HG03139 (cell line): Measurements from ENCODE around the gene SFTPA1.
A peak's percentile ranks its signal among the peaks of the same experiment; 100 is the strongest.
"Not testable (repeated sequence)": the region's sequence is repeated elsewhere in the genome, so short reads cannot be mapped to it uniquely, and the experiment has no call there.

ENCODE experiments used
- ATAC-seq: cut with Tn5 transposase; IDR thresholded peaks from one replicate; pipeline ENCODE4 v1.9.1; 2021; ENCODE audit not compliant: unreplicated experiment

SFTPA1 gene

DNA sequence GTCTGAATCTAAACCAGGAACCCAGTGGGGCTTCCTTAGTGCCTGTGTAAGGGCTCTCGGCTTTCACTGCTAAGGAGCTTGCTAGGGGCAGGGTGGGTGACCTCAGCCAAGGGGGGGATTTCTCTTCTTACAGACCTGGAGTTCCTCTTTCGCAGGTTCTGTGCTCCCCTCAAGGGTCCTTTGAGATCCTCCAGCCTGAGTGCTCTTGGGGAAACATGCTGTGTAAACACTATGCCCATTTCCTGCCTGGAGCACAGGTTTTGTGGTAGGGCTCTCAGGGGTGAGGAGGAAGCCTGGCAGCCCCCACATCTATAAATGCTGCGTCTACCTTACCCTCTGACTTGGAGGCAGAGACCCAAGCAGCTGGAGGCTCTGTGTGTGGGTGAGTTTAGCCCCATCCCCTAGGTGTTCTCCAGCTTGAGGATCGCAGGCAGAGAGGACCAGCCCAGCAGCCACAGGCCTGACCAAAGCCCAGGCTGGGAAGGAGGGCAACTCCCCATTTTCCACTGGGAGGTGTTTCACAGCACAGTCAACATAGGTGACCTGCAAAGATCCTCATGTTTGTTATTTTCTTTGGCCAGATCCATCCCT lies at the start of gene SFTPA1:
TSS of gene SFTPA1 (plus strand) at position 339 of the 591 bp plus-strand sequence. CDS start 887 bp downstream, outside the sequence.
- no peak for ATAC-seq

DNA sequence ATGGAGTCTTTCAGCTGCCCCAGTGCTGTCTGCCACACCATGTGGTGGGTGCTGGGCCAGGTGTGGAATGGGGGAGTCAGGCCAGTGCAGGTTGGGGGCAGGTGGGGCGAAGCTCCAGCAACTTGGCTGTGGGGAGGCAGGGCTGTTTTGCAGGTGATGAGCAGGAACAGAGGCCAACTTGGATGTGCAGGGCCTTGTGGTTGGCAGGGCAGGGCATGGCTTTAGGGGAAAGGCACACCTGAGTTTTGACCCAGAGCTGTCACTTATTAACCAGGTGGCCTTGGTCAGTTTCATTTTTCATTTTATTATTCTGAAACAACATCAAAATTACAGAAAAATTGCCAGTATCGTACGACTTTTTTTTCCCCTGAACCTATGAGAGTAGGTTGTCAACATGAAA lies 49.5 kb upstream of the SFTPA1 start:
- no peak for ATAC-seq

DNA sequence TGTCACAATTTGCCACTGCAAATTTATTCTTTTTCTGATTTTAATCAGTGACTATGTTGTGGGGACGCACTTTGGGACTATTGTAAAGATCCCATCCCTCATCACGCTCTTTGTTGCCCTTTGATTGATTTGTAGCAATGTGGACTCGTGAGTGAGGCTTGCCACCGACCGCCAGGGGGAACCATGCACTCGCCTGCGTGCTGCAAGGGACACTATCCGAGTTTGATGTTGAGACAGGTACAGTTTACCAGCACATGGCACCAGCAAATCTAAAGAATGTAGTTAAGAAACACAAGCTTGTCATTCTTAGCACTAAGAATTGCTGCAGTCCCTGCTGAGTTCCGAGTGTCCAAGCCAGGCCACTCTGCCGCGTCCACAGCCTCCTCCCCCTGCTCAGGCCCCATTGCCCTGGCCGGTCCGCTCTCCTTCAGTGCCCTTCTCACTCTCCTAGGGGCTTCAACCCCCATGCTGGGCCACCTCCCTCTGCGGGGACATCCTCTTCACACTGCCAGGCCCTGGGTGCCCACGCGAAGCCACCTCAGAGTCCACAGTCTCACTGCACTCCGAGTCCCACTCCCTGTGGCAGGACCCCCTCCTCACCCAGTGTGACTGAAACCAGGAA lies 48.5 kb upstream of the SFTPA1 start:
- ATAC-seq: peak; percentile 76

GRCh38 chr10:79563426-79563825 lies 47.3 kb upstream of the SFTPA1 start:
- no peak for ATAC-seq

GRCh38 chr10:79570624-79571023 lies 40.1 kb upstream of the SFTPA1 start:
- not testable (repeated sequence) for ATAC-seq

- ATAC-seq: no peak
Measured at GRCh38 chr10:79579361-79579760, 31.4 kb upstream of the SFTPA1 start.

- no peak for ATAC-seq
Measured at GRCh38 chr10:79581044-79581443, 29.7 kb upstream of the SFTPA1 start.

DNA sequence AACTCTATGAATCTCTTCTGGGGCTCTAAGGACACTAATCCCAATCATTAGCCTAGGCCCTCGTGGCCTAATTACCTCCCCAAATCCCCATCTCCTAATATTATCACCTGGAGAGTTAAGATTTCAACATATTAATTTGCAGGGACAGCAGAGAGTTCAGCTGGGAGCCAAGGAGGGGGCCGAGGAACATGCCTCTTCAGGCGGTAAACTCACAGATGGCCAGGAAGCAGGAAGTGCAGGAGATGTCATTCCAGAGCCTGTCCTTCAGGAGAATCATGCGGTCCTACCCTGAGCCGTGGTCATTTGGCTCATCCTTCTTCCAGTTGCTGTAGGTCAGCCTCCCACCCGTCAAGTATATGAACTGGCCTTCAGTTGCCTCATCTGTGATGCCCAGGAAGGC lies 28.6 kb upstream of the SFTPA1 start:
- ATAC-seq: no peak

DNA sequence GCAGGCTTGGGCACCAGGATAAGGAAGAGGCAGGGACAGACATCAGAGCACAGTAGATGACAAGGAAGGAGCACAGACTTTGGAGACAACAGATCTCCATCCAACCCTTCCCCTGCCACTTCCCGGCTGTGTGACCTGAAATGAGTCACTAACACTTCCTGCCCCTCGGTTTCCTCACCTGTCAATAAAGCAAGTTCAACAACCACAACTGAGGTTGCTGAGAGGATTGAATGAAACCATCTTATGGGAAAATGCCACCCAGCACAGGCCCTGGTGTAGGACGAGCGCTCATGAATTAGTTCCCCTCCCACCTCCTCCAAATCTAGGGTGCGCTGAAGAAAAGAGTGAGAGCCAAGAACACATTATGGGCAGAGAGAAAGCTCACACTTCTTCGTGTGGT lies 27.8 kb upstream of the SFTPA1 start:
- not testable (repeated sequence) for ATAC-seq

- ATAC-seq: no peak
Measured at GRCh38 chr10:79583488-79584024, 27.2 kb upstream of the SFTPA1 start.

DNA sequence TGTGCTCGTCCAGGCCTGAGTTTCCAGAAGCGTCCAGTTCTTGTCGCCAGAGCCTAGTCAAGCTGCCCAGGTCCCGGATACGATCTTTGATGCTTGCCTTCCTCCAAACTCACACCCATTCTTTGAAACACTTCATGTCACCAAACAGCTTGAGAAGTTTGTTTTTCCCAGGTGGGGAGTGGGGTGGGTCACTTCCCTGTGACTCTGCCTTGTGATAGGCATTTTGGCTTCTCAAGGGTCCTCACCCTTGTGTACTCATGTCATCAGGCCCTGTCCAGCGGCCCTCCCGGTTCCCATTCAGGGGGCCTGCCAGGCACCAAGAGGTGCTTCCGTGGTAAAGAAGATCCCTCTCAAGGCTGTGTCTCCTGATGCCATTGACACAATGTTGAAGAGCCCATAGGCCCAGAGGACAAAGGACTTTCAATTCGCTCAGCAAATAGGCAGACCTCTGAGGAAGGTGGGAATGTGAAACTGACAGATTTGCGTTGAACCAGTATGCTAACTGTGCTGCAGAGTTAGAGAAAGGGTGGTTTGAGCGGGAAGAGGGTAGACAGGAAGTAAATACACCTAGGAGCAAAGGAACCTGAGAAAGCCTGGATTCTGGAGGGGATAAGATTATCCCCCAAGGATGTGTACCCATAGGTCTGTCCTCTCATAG lies 24.7 kb upstream of the SFTPA1 start:
- ATAC-seq: no peak

- ATAC-seq: no peak
Measured at GRCh38 chr10:79586933-79587332, 23.8 kb upstream of the SFTPA1 start.

DNA sequence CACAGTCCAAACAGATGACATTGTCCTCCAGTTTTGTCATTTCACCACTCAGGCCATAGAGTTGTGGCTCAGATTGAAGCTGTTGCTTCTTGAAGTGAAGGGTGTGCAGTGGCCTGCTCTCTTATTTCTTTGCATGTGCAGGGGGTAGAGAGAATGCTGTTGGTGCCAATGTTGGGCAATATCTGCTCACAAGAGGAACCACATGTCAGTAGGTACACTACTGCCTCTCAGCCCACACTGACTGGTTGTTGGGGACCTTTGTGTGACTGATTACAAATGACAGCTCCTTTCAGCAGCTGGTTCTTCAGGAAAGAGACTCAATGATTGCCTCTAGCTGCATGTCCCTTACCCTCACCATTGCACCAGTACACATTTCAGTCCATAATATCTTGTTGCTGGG lies 21.9 kb upstream of the SFTPA1 start:
- ATAC-seq: no peak

DNA sequence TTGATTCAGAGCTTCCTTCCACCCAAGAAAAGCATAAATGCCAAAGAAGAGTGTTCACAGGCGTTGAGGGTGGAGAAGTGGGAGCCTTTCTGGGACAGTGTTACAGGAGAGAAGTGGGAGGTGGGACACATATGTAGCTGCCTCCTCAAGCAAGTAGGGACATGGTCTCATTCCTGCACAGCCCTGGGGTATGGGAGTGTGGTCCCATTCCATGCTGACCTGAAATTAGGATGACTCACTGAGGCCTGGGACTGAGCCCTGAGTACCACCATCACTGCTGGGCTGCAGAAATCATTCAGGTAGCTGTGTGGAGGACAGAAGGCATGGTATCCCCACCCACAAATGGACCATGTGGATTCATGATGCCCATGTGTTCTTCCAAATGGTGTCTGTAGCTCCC lies 17.4 kb upstream of the SFTPA1 start:
- no peak for ATAC-seq

- ATAC-seq: not testable (repeated sequence)
Measured at GRCh38 chr10:79594565-79594964, 16.2 kb upstream of the SFTPA1 start.

DNA sequence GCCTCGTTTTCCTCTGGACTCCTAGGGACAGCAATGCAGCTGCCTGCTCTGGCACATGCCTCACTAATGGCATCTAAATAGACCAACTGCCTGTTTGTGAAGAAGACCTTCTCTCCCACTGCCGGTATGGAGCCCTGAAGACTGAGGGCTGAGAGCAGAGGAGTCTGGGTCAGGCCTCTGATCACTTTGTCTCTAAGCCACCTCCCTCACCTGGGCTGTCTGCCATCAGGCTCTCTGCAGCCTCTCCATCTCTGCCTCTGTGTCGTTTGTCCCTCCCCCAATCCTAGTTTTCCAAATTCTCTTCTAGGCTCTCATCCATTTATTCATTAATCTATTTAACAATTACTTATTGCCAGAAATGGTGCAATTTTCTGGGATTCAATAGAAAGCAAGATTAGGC lies 15.2 kb upstream of the SFTPA1 start:
- no peak for ATAC-seq

- not testable (repeated sequence) for ATAC-seq
Measured at GRCh38 chr10:79599644-79600043, 11.1 kb upstream of the SFTPA1 start.

GRCh38 chr10:79601939-79602338 lies 8.8 kb upstream of the SFTPA1 start:
- no peak for ATAC-seq

DNA sequence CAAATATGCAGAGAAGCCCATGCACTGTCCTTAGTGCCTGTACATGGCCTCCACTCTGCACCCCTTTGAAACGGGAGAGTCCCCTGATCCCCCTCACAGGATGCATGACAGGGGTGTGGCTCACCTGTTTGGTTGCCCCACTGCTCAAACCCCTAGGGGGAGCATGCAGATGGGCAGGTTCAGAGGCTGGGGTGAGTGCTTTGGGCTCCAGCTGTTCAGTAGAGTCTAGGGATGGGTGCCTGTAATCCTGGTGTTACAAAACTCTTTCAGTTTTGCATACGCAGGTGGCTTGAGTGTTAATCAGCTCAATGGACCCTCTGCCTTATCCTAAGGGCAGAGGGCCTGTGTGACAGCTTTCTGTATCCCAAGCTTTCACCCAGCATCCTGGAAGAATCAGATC lies 7.8 kb upstream of the SFTPA1 start:
- ATAC-seq: no peak

DNA sequence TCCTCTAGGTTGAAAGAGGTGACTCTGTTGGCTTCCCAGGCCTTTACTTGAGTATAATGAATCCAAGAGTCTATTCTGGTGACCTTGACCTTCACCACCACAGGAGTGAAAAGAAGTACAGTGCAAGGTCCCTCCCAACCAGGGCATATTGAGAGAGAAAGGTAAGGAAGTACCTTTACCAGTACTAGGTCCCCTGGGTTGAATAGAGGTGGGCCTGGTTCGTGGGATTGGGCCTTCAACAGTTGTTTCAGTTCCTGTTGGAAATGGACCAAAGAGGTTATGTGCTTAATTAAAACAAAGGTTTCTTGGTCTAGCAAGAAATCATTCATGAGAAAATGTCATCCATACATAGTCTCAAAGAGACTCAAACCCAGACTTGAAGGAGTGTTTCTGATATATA lies 6.4 kb upstream of the SFTPA1 start:
- no peak for ATAC-seq

GRCh38 chr10:79605308-79605707 lies 5.4 kb upstream of the SFTPA1 start:
- ATAC-seq: no peak
